ENCODE data around the gene STARD3NL. TPM values are rescaled to one million over a fixed set of nuclear protein-coding genes. Genes with fewer than 3 reads are reported as not detected.
"Not testable (repeated sequence)": the region's sequence is repeated elsewhere in the genome, so short reads cannot be mapped to it uniquely, and the experiment has no call there.

Gene STARD3NL, protein sequence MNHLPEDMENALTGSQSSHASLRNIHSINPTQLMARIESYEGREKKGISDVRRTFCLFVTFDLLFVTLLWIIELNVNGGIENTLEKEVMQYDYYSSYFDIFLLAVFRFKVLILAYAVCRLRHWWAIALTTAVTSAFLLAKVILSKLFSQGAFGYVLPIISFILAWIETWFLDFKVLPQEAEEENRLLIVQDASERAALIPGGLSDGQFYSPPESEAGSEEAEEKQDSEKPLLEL
- total RNA-seq, result 97.1 and 127 TPM in 2 replicates

DNA sequence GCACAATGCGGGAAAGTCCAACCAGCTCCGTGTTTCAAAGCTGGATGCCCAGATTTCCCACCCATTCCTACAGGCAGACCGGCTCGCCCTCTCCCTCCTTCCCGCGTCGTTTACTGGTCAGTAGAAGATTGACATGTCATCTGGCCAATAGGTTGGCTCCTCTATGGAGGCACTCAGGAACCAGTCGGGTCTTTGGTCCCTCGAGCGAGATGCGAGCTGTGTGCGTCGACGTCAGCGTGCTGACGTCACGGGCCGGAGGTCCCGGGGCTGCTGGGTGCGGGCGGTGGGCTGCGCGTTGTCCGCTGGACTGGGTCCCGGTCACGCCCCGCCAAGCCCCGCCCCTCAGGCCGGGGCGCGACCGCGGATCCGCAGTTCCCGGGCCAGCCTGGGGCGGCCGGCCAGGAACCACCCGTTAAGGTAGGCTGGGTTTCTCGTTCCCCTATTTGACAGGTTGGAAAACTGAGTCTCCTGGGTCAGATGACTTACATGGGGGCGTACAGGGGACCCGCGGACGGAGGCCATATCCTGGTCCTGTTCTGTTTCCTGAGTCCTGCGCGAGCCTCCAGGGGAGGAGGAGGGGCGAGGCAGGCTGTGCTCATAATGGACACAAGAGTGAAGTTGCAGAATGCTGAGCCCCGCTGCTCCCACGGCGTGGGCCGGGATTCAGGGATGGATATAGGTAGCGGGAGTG, at the start of gene STARD3NL:
TSS of gene STARD3NL (plus strand) at position 242 of the 691 bp plus-strand sequence. CDS start 29,260 bp downstream, outside the sequence.
- peak; percentile 100 for DNase-seq (ENCODE audit: low read depth, low spot score)

DNA sequence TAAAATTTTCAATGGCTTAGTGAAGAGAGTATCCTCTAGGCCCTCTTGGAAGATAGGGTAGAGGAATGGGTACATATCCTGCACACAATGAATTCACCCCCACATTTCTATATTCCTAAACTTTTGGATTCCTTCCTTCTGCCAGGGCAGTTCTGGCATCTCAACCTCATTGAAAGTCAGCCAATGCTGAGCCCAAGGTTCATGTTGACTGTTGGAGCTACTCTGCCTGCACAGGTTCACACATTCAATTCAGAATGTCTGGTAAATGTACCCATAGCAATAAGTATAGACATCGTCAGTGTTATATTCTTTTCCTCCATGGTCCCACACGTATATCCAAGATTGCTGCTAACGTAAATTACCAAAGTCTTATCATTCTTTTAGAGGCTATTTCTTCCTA, 48.9 kb upstream of the STARD3NL start:
- no peak for DNase-seq (ENCODE audit: low read depth, low spot score)

DNA sequence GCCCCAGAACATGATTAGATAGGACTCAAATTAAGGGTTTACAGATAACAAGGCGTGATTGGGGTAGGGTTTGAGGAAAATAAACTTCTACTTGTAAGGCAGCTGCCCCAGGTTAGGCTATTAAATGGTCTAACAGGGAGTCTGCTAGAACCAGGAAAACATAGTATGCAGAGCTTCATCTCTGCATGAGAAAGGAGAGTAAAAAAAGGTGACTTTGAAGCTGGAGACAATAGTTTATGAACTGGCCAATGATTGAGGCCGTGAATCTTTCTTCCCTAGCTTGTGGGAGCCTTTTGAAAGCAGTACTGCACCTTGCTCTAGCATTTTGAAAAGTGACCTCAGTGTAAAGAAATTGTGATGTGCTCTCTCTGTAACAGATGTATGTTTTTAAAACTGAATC, 48.5 kb upstream of the STARD3NL start:
- DNase-seq (ENCODE audit: low read depth, low spot score), result no peak

DNA sequence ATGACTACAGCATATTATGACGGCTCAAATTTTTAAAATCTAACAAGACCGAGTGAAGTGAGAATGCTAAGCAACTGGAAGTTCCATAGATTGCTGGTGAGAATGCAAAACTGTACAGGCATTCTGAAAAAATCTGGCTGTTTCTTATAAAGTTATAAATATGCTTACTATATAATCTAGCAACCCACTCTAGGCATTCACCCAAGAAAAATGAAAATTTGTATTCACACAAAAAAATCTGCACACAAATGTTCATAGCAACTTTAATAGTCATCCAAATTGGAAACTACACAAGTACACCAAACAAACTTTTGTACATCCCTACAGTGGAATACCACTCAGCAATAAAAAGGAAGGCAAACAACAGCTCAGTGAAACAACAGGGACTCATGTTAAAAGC, 39.9 kb upstream of the STARD3NL start:
- DNase-seq (ENCODE audit: low read depth, low spot score), result no peak

DNA sequence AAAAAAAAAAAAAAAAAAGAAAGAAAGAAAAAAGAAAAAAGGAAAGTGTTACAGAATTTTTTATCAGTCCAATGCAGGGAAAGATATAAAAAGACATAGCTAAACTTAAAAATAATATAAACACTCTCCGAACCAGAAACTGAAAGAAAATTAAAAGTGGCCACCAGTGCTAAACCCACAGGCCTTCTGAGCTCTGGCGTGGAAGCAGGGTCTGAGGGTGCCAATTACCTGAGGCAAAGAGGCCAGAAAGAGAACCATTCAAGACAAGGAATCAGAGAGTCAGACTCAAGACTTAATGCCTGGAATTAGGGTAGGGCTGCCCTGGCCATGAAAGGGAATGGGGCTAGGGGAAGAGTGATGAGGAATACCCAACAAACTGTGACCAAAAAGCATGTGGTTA, 36.9 kb upstream of the STARD3NL start:
- DNase-seq (ENCODE audit: low read depth, low spot score), result no peak

DNA sequence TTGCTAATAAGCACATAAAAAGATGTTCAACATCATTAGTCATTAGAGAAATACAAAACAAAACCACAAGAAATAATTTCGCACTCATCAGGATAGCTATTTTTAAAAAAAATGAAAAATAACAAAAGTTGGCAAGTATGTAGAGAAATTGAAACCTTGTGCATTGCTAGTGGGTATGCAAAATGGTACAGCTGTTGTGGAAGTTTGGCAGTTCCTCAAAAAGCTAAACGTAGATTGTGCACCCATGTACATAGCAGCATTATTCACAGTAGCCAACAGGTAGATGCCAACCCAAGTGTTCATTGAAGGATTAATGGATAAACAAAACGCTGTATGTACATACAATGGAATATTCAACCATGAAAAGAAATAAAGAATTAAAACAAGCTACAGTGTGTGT, 35.3 kb upstream of the STARD3NL start:
- DNase-seq (ENCODE audit: low read depth, low spot score), result no peak

DNA sequence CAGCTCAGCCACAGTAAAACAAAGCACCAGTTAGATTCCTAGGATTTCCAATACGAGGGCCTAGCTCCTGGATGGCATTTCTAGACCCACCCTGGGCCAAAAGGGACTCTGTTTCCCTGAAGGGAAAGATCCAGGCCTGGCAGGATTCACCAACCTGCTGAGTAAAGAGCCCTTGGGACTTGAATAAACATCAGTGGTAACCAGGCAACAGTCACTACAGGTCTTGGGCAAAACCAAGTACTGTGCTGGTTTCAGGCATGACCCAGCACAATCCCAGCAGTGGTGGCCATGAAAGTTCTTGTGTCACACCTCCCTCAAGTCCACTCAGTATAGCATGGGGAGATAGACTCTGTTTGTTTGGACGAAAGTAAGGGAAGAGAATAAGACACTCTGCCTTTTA, 31.0 kb upstream of the STARD3NL start:
- DNase-seq (ENCODE audit: low read depth, low spot score), result no peak

DNA sequence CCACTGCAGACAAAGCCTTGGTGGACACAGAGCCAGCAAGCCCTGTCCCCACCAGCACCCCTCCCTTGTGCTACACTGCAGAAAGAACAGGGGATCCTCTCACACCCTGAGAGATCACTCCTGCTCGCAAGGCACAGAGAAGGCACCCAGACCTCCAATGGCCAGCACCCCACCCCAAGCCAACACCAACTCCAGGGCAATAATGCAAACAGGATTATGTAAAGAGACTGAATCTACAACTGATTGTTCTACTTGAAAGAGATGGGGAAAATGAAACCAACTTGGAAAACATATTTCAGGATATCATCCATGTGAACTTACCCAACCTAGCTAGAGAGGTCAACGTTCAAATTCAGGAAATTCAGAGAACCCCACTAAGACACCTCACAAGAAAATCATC, 26.5 kb upstream of the STARD3NL start:
- no peak for DNase-seq (ENCODE audit: low read depth, low spot score)

DNA sequence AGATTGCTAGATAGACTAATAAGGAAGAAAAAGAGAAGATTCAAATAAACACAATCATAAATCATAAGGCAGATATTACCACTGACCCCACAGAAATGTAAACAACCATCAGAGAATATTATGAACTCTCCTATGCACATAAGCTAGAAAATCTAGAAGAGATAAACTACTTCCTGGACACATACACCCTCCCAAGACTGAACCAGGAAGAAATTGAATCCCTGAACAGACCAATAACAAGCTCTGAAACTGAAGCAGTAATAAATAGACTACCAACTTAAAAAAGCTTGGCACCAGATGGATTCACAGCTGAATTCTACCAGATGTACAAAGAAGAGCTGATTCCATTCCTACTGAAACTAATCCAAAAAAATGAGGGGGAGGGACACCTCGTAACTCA, 24.5 kb upstream of the STARD3NL start:
- no peak for DNase-seq (ENCODE audit: low read depth, low spot score)

DNA sequence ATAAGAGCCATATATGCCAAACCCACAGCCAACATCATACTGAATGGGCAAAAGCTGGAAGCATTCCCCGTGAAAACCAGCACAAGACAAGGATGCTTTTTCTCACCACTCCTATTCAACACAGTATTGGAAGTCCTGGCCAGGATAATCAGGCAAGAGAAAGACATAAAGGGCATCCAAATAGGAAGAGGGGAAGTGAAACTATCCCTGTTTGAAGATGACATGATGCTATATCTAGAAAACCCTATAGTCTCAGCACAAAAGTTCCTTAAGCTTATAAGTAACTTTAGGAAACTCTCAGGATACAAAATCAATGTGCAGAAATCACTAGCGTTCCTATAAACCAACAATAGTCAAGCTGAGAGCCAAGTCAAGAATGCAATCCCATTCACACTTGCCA, 23.8 kb upstream of the STARD3NL start:
- no peak for DNase-seq (ENCODE audit: low read depth, low spot score)

DNA sequence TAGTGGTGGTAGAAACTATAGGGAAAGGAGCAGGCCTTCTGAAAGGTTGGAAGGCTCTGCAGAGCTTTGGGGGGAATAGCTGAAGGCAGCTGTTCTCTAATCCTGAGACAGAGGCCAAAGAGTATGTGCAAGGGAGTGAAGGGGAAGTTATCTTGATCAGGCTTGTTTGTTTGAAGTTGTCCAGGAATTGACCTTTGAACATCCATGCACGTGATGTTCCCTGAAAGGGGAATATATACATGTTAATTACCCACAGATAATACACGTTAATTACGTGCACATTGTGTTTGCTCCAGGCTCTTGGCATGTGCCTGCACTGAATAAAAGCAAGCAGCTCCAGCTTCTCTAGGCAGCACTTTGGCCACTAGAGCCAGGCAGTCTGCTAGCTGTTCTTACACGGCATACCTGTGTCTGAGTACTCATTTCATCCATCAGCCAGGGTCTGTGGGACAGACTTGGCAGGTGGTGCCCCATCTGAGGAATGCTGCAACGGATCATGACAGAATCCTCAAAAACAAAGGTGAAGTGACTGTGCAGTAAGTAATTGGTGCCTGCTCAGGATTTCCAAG, 18.0 kb upstream of the STARD3NL start:
- DNase-seq (ENCODE audit: low read depth, low spot score), result no peak

DNA sequence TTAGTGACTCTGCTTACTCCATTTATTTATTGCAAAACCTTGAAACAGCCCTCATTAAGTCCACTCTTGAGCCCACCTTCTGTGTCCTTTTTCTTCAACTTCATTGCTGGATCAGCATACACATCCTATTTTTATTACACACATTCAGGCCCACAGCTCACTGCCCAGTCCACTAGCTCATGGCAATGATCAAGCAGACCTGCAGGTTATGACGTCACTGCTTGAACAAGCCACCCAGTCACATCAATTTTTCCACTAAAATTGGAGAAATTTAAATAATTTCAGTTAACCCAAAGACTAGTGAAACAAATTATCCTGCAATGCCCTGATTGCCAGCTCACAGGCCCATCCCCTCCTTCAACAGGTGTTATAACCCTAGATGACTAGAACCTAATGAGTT, 16.0 kb upstream of the STARD3NL start:
- DNase-seq (ENCODE audit: low read depth, low spot score), result no peak

DNA sequence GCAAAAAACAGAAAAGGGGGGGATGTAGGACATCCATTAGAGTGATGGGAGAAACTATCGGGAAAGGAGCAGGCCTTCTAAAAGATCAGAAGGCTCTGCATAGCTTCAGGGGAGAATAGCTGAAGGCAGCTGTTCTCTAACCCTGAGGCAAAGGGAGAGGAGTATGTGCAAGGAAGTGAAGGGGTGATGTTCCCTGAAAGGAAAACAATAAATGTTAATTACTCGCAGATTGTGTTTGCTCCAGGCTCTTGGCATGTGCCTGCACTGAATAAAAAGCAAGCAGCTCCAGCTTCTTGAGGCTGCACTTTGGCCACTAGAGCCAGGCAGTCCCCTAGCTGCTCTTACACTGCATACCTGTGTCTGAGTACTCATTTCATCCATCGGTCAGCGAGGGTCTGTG, 14.4 kb upstream of the STARD3NL start:
- DNase-seq (ENCODE audit: low read depth, low spot score), result no peak

DNA sequence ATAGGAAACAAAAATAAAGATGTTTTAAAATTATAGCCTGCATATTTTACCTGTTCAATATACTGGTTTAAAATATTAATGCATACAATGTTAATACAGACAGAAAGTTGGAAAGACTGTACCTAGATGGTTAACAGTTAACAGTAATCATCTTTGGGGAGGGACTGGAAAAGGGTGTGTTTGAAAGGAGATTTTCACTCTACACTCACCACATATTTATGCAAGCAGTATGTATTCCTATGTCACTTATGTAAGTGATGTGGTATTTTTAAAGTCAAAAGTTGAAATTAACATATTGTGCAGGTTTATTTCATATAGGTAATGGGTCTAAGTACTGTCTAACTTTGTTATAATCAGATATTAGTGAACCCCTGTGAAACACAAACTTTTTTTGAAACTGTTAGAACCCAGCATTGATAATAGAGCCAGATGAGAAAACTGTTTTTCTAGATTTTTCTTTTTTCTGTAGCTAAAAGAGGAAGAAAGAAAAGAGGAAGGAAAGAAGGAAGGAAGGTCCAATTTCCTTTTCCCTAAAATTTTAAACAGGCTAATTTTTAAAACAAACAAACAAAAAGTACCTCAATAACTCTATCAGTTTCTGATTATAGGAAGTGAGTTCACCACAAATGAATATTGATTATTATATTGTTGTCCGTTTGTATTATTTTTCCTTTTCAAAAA, 9.0 kb upstream of the STARD3NL start:
- no peak for DNase-seq (ENCODE audit: low read depth, low spot score)

DNA sequence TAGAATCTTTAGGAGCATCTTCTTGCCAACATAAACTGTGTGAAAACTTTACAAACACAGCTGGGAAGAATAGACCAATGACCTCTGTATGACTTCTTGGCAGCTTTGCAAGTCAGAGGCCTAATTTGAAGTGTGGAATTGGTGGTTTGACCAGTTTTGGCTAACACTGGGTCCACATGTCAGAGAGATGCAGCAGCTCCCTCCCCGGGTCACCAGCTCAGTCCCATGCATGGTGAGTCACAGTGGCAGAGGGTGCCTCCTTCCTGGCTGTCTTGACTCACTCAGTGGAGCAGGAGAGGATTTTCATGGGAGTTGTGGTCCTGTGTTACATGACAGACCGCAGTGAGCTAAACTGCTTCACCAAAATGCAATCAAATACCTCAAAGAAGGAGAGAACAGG, 8.2 kb upstream of the STARD3NL start:
- DNase-seq (ENCODE audit: low read depth, low spot score), result no peak

DNA sequence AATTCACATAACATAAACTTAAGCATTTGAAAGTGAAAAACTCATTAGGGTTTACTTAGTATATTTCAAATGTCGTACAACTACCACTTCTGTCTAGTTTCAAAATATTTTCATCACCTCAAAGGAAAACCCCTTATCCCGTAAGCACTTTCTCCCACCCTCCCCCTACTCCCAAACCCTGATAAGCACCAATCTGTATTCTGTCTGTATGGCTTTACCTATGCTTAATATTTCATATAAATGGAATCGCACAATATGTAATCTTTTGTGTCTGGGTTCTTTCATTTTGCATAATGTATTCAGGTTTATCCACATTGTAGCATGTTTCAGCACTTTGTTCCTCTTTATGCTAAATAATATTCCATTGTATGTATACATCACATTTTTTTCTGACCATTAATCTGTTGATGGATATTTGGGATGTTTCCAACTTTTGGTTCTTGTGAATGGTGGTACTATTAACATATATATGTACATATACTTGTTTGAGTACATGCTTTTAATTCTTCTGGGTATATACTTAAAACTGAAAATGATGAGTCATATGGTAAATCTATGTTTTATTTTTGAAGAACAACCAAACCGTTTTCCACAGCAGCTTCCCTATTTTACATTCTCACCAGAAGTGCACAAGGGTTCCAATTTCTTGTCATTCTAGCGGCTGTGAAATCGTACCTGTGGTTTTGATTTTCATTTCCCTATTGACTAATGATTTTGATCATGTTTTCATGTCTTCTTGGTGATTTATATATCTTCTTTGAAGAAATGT, 6.2 kb upstream of the STARD3NL start:
- DNase-seq (ENCODE audit: low read depth, low spot score), result no peak

DNA sequence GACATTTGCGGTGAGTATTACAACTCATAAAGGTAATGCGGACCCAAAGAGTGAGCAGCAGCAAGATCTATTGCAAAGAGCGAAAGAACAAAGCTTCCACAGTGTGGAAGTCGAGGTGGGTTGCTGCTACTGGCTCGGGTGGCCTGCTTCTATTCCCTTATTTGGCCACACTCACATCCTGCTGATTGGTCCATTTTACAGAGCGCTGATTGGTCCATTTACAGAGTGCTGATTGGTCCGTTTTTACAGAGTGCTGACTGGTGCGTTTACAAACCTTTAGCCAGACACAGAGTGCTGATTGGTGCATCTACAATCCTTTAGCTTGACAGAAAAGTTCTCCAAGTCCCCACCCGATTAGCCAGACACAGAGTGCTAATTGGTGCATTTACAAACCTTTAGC, 2.5 kb upstream of the STARD3NL start:
- DNase-seq (ENCODE audit: low read depth, low spot score), result not testable (repeated sequence)

DNA sequence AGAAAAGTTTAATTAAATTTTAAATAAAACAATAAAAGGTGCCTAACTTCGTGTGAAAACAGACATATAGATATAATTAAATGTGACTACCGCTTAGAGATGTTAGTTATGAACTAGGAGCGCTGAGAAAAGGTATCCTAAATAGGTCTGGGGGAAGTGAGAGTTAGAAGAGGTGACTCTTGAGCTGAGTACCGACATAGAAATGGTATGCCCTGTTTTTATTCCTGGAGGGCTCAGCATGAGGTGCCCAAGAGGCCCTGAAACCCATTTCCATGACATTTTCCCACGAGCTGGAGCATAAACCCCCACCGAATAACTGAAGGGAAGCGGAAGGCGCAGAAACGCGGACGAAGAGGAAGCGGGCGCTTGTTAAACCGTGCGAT, 433 bp upstream of the STARD3NL start:
- no peak for DNase-seq (ENCODE audit: low read depth, low spot score)

DNA sequence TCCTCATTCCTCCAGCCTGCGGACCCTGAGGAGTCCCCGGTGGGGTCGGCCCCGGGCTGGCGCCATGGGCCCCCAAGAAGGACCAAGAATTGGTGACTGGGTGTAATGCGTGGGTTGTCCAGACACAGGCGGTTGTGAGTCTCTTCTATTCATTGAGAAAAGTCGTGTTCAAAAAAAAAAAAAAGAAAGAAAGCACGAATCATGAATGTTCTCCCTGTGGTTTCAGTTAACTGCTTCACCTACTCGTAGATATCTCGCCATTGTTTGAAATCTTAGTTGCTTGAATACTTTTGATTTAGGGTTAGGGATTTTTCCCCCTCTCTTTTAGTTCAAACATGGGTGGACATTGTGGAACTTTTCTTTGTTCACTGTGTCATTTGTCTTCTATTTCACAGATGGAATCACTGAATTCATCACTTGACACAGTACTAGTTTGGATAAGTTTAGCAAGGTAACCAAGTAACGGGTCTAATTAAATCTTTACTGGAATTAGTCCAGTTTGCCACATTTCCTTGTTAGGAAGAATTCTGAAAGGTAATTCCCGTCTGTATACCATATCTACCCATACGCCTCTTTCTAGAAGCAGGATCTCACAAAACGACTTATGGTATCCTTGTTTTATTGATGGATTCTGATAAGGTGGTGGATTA, 775 bp downstream of the STARD3NL start:
- no peak for DNase-seq (ENCODE audit: low read depth, low spot score)

DNA sequence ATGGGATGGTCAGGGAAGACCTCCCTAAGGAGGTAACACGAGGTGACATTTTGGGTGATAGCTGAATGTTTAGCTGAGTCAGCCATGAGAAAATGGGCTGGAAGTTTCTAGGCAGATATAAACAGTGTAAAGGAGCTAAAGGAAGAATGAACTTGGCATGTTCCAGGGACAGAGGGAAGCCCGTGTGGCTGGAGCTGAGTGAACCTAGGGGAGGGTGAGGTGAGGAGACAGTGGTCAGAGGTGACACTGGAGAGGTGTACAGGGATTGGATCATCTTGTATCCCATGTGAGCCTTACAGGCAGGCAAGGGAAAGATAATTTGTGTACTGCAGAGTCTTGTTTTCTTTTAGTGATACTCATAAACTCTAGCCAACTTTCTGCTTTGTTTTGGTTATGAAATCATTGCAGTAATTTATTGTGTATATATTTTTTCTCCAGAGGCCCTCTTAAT, 1.8 kb downstream of the STARD3NL start:
- no peak for DNase-seq (ENCODE audit: low read depth, low spot score)

DNA sequence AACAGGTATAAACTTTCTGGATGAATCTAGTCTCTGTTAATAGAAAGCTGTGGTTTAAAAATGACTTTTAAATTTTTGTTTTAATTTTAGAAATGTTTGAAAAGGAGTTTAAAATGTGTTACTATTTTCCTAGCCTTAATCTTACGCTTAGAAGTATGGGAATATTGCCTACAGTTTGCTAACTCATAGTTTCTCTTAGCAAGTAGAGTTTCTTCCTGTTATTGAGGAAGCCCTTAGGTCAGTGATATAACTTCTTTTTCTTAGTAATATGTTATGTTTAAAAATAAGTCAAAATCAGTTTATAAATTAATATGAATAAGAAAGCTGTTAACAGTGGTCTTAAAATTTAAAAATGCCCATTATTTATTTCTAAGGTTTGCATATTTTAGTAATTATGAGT, 3.1 kb downstream of the STARD3NL start:
- no peak for DNase-seq (ENCODE audit: low read depth, low spot score)
